Dendritic cell treated with granulocyte-macrophage colony-stimulating factor and Interleukin-4, amounts not matched to agents 40 ng/mL and 50 ng/mL, for 4 days (primary cell): Measurements from ENCODE around the gene TREM2.

Experiments
- H3K27ac Mint-ChIP-seq: one replicate; pipeline ENCODE4 v1.8.0; 2022; ENCODE audit warnings: mild to moderate bottlenecking, mixed read lengths
- H3K27me3 Mint-ChIP-seq: one replicate; pipeline ENCODE4 v1.8.0; 2022; ENCODE audit warnings: mild to moderate bottlenecking, mixed read lengths
- H3K36me3 Mint-ChIP-seq: one replicate; pipeline ENCODE4 v1.8.0; 2022; ENCODE audit warnings: low read depth, mixed read lengths
- H3K4me1 Mint-ChIP-seq: one replicate; pipeline ENCODE4 v1.8.0; 2022; ENCODE audit warnings: low read depth, mixed read lengths
- H3K4me3 Mint-ChIP-seq: one replicate; pipeline ENCODE4 v1.8.0; 2022; ENCODE audit warnings: mild to moderate bottlenecking, moderate library complexity, mixed read lengths
- H3K9me3 Mint-ChIP-seq: one replicate; pipeline ENCODE4 v1.8.0; 2022; ENCODE audit warnings: mixed read lengths
- intact Hi-C: fragments of 100-400 bp; cut with micrococcal nuclease; formaldehyde crosslinking; loops from one replicate; pipeline ENCODE4 v1.15.0; 2022

Gene TREM2

DNA sequence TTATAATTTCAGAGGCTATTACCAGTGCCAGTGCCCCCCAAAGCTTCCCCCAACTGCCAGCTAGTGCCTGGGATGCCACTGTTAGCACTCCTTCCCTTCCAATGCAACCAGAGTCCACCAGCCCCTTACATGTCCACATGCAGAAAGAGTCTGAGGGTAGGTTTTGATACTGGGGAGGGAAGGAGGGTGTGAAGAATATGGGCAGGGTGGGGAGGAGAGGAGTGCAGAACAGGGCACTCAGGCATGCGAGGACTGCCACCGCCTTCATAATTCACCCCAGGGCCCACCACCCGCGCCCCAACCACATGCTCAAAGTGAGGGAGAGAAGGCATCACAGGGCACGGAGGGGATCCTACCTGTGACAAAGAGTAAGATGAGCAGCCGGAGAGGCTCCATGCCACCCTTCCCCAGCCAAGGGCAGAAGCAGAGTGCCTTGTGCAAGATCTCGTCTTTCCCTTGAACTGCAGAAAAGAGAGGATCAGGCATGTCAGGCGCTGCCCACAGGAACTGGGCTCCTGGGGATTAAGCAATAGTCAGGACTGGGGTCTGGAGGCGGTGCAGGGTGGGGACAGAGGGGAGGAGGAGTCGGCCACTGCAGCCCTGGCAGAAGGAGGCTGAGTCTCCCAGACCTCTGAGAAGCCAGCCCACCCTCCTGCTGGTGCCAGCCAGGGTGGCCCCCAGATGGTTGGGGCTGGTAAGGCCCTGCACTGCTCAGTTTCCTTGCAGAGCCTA is at the start of gene TREM2:
Gene TREM2 (minus strand): TSS at position 430 of the 732 bp plus-strand sequence. CDS start 34 bp downstream, at position 396.
- H3K27ac Mint-ChIP-seq, result peak within 1 kb of the TSS; percentile 78
- peaks cover 1% of the 10 kb centered on the region for H3K27me3 Mint-ChIP-seq

DNA sequence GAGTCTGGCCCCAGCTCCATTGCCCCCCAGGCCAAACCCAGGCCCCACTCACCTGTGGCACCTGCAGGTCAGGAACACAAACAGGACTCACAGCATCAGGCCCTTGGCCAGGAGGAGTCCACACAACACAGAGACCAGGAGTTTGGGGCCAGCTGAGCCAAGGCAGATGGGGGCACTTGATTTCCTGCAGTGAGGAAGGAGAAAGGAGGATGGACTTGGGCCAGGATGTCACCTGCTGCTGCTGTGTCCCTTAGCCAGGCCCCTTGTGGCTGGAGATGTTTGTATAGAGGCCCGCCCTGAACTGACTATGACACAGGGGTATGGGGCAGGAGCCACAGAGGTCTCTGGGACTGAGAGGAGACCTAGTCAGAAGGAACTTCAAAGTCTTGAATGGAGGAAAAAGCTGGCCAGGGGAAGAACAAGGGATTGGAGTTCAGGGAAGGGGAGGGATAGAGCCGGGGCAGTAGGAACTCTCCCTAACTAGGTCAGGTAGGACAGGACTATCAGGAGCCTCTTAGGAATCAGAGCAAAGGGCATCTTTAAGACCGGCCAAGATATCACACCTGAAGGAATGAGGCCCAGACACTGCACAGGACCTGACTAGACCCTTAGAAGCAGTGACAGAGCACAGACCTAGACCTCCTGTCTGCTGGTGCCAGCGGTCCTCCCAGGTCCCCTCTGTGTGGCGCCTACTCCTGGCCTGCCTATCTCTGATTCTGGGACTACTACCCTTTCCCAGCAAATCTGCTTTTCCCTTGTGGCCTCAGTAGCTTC is 46.8 kb upstream of the TREM2 start:
- H3K9me3 Mint-ChIP-seq, result peaks cover 11% of the 10 kb centered on the region
- H3K4me1 Mint-ChIP-seq, result peaks cover 20% of the 10 kb centered on the region
- no peaks in the 10 kb centered on the region for H3K36me3 Mint-ChIP-seq
- H3K27me3 Mint-ChIP-seq, result no peaks in the 10 kb centered on the region
- H3K27ac Mint-ChIP-seq, result peak overlapping the region; percentile 9
- intact Hi-C loops, result no loop called here
- H3K4me3 Mint-ChIP-seq, result no peak overlapping the region

More for the DNA sequence above, at the start of gene TREM2:
- Mint-ChIP-seq H3K4me3 (peak within 1 kb of the TSS; percentile 81), H3K9me3 (no peaks in the 10 kb centered on the region), H3K4me1 (peaks cover 80% of the 10 kb centered on the region), H3K36me3 (peaks cover 31% of the 10 kb centered on the region)
- intact Hi-C loops, result no loop called here

DNA sequence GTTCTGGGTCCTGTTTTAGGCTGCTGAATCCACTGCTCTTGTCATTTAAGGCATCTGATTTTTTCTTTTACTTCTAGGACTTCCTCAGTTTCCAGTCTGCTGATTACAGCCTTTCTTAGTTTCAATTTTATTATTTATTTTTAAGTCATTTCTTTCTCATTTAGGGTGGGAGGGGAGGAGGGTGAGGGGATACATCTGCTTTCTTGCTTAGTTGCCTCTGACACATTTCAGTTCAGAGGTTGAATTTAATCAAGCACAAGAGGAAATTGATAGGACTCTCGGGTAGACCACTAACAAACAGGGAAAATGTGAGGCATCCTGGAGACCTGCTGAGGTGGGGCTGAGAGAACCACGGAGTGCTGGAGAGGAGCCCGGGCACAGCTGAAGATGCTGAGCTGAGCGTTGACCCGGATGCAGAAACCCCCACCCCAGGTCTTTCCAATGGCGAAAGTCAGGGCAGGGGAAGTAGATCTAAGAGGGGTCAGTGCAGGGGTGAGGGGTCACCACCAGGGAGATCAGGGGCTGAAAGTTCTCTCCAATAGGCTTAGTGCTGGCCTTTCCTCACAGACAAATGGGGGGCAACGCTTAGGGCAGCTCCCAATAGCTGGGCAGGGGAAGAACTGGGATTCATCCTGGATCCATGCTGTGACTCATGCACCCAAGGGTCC is 45.7 kb upstream of the TREM2 start:
- H3K9me3 Mint-ChIP-seq, result no peaks in the 10 kb centered on the region
- peaks cover 20% of the 10 kb centered on the region for H3K4me1 Mint-ChIP-seq
- H3K36me3 Mint-ChIP-seq, result no peaks in the 10 kb centered on the region
- no peak overlapping the region for H3K27ac Mint-ChIP-seq
- intact Hi-C loops, result no loop called here
- H3K27me3 Mint-ChIP-seq, result no peaks in the 10 kb centered on the region
- H3K4me3 Mint-ChIP-seq, result no peak overlapping the region

DNA sequence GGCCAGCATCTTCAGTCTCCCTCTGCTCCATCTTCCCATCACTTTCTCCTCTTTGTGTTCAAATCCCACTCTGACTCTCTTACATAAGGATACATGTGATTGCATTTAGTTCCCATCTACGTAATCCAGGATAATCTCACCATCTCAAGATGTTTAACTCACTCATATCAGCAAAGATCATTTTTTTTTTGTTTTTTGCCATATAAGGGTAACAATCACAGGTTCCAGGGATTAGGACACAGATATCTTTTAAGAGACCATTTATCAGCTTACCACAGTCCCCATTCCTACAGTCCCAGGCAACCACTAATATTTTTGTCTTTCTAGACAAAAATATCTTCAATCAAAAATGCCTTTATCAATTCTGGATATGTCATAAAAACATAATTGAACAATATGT is 41.2 kb upstream of the TREM2 start:
- H3K27ac Mint-ChIP-seq, result no peak overlapping the region
- intact Hi-C loops, result no loop called here

GRCh38 chr6:41201764-41202173 is 38.9 kb upstream of the TREM2 start:
- no peak overlapping the region for H3K4me3 Mint-ChIP-seq
- peaks cover 2% of the 10 kb centered on the region for H3K27me3 Mint-ChIP-seq
- H3K27ac Mint-ChIP-seq, result peak overlapping the region; percentile 69
- H3K36me3 Mint-ChIP-seq, result peaks cover 14% of the 10 kb centered on the region
- peaks cover 61% of the 10 kb centered on the region for H3K4me1 Mint-ChIP-seq
- H3K9me3 Mint-ChIP-seq, result no peaks in the 10 kb centered on the region
- intact Hi-C loops, result no loop called here

More for the DNA sequence above, 41.2 kb upstream of the TREM2 start:
- Mint-ChIP-seq H3K4me3 (no peak overlapping the region), H3K4me1 (peaks cover 50% of the 10 kb centered on the region), H3K9me3 (no peaks in the 10 kb centered on the region), H3K36me3 (no peaks in the 10 kb centered on the region), H3K27me3 (no peaks in the 10 kb centered on the region)

- peak within 1 kb of the TSS; percentile 69 for H3K27ac Mint-ChIP-seq
- peak within 1 kb of the TSS; percentile 49 for H3K4me3 Mint-ChIP-seq
- intact Hi-C loops, result no loop called here
These were observed 38.2 kb upstream of the TREM2 start, which contains the start of gene TREML2 for GRCh38 chr6:41200901-41201763. Gene TREML2 (minus strand): TSS chr6:41201149. CDS start chr6:41201008, 141 bp downstream.

GRCh38 chr6:41200296-41200900 is 37.5 kb upstream of the TREM2 start:
- H3K36me3 Mint-ChIP-seq, result peaks cover 16% of the 10 kb centered on the region
- intact Hi-C loops, result no loop called here
- peak overlapping the region; percentile 49 for H3K4me3 Mint-ChIP-seq
- H3K27me3 Mint-ChIP-seq, result peaks cover 2% of the 10 kb centered on the region
- peak overlapping the region; percentile 69 for H3K27ac Mint-ChIP-seq
- no peaks in the 10 kb centered on the region for H3K9me3 Mint-ChIP-seq
- peaks cover 64% of the 10 kb centered on the region for H3K4me1 Mint-ChIP-seq

More at GRCh38 chr6:41200901-41201763, 38.2 kb upstream of the TREM2 start, which contains the start of gene TREML2:
- Mint-ChIP-seq H3K27me3 (peaks cover 2% of the 10 kb centered on the region), H3K9me3 (no peaks in the 10 kb centered on the region), H3K36me3 (peaks cover 16% of the 10 kb centered on the region), H3K4me1 (peaks cover 64% of the 10 kb centered on the region)

- Mint-ChIP-seq H3K27ac (peak overlapping the region; percentile 69), H3K36me3 (peaks cover 22% of the 10 kb centered on the region), H3K4me3 (peak overlapping the region; percentile 49), H3K9me3 (no peaks in the 10 kb centered on the region), H3K4me1 (peaks cover 64% of the 10 kb centered on the region), H3K27me3 (peaks cover 2% of the 10 kb centered on the region)
- intact Hi-C loops, result no loop called here
These were observed 36.8 kb upstream of the TREM2 start for GRCh38 chr6:41199552-41200246.

DNA sequence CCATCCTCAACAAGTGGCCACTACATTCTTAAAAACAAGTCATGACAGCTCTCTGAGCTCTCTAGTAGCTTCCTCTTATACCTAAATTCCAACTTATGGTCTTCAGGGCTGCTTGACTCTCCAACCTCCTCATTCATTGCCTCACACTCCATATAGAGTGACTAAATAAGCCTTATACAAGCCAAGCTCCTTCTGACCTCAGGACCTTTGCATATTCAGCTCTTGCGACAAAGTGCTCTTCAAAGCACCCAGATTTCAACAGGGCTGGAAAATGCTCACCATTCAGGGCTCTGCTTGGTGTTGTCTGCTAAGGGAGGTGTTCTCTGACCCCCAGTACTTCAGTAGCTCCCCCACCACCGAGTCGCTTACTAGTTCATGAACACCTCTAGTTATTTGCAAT is 34.3 kb upstream of the TREM2 start:
- H3K27ac Mint-ChIP-seq, result peak overlapping the region; percentile 8
- no peaks in the 10 kb centered on the region for H3K9me3 Mint-ChIP-seq
- peaks cover 59% of the 10 kb centered on the region for H3K4me1 Mint-ChIP-seq
- H3K27me3 Mint-ChIP-seq, result peaks cover 5% of the 10 kb centered on the region
- no peak overlapping the region for H3K4me3 Mint-ChIP-seq
- H3K36me3 Mint-ChIP-seq, result peaks cover 45% of the 10 kb centered on the region
- intact Hi-C loops, result no loop called here

GRCh38 chr6:41194386-41194785 is 31.5 kb upstream of the TREM2 start:
- Mint-ChIP-seq H3K4me3 (no peak overlapping the region), H3K9me3 (peaks cover 13% of the 10 kb centered on the region), H3K4me1 (peaks cover 37% of the 10 kb centered on the region), H3K27ac (no peak overlapping the region), H3K36me3 (peaks cover 58% of the 10 kb centered on the region), H3K27me3 (peaks cover 5% of the 10 kb centered on the region)
- intact Hi-C loops, result no loop called here

- Mint-ChIP-seq H3K4me3 (no peak overlapping the region), H3K27me3 (peaks cover 5% of the 10 kb centered on the region), H3K36me3 (peaks cover 58% of the 10 kb centered on the region), H3K4me1 (peaks cover 33% of the 10 kb centered on the region), H3K9me3 (peaks cover 16% of the 10 kb centered on the region), H3K27ac (no peak overlapping the region)
- intact Hi-C loops, result no loop called here
These were observed 31.0 kb upstream of the TREM2 start for GRCh38 chr6:41193884-41194283.

GRCh38 chr6:41193171-41193734 is 30.3 kb upstream of the TREM2 start:
- H3K27ac Mint-ChIP-seq, result no peak overlapping the region
- peaks cover 5% of the 10 kb centered on the region for H3K27me3 Mint-ChIP-seq
- peaks cover 33% of the 10 kb centered on the region for H3K4me1 Mint-ChIP-seq
- H3K36me3 Mint-ChIP-seq, result peaks cover 58% of the 10 kb centered on the region
- intact Hi-C loops, result no loop called here
- peaks cover 16% of the 10 kb centered on the region for H3K9me3 Mint-ChIP-seq
- H3K4me3 Mint-ChIP-seq, result no peak overlapping the region
